B cell (primary cell): Measurements from ENCODE around the gene RASA3.

Source experiments
- CTCF ChIP-seq: fragments of 200-600 bp; IDR thresholded peaks from one replicate; pipeline ENCODE4 v1.8.0; 2022; ENCODE audit warnings: antibody characterized with exemption, mild to moderate bottlenecking
- EZH2 ChIP-seq: IDR thresholded peaks from 2 replicates; pipeline ENCODE4 v1.6.1; 2012; ENCODE audit warnings: borderline replicate concordance, low read depth, mild to moderate bottlenecking, moderate library complexity, low read length; ENCODE audit not compliant: insufficient read depth, poor library complexity, severe bottlenecking

- no peak for TF ChIP-seq CTCF
- no peak for TF ChIP-seq EZH2
These were observed 97.2 kb downstream of the RASA3 start for GRCh38 chr13:114035186-114035582.
